ENCODE measurements around the gene CCDC88B. TPM values are rescaled to one million over a fixed set of nuclear protein-coding genes. Genes with fewer than 3 reads are reported as not detected.
A peak's percentile ranks its signal among the peaks of the same experiment; 100 is the strongest.

Gene CCDC88B
- total and polyA plus RNA-seq, 2 of the 8 experiments (the other 6 are each of a cell fraction or from before 2014, with no cell fraction given) = 5.9 to 12.5 TPM

GRCh38 chr11:64294774-64295173, 45.2 kb upstream of the CCDC88B start:
- H3K27ac ChIP-seq (ENCODE audit: low read depth, low read length) = no peak overlapping the region
- H3K23me2 ChIP-seq (ENCODE audit: low read depth, low read length) = peaks cover 5% of the 10 kb centered on the region; the same call in 1 of the 2 replicates
- peaks cover 0 to 9% (median 0%) of the 10 kb centered on the region in 4 experiments; a peak in 1 of 8 replicates for H3K36me3 ChIP-seq (ENCODE audit: control insufficient read depth in 2 of 4, insufficient read depth in 4 of 4, low read length in 3 of 4)
- ChIA-PET CTCF (ENCODE audit: partially characterized antibody) (interaction anchor here (0.7 to 2.2 kb wide), 6 partner anchors 9 to 1915 kb away, joined by 3 to 10 read pairs (median 3); partner anchors contain the start of genes BAD and GPR137), POLR2A (ENCODE audit: partially characterized antibody) (no interaction called here)
- FAIRE-seq = no peak
- no peak overlapping the region for H3K56ac ChIP-seq (replicated peaks; ENCODE audit: insufficient read length, low read depth, low read length)
- no peak overlapping the region for H3K14ac ChIP-seq (ENCODE audit: insufficient read length)
- no peak overlapping the region for H2BK12ac ChIP-seq (ENCODE audit: low read depth, low read length)
- H3K9ac ChIP-seq (replicated peaks in 1 of 4; ENCODE audit: extremely low read depth in 1 of 4, low read depth in 3 of 4, low read length in 3 of 4) = no peak overlapping the region
- no peak overlapping the region for H3K18ac ChIP-seq (ENCODE audit: extremely low read depth, low read length)
- H4K20me1 ChIP-seq (replicated peaks in 1 of 2; ENCODE audit: control insufficient read depth in 1 of 2, insufficient read depth in 2 of 2, low read length in 2 of 2) = peaks cover 5 to 24% of the 10 kb centered on the region in 2 experiments
- H3K79me1 ChIP-seq (ENCODE audit: low read depth, low read length) = no peaks in the 10 kb centered on the region
- TF ChIP-seq TCF12 (IDR thresholded peaks at IDR 0.05; ENCODE audit: low read depth, low read length) (no peak), EZH2 (IDR thresholded peaks at IDR 0.05; ENCODE audit: low read depth, low read length, severe bottlenecking) (peak; percentile 25), CTCF (IDR thresholded peaks at IDR 0.05; ENCODE audit: control extremely low read depth in 1 of 3, insufficient read depth in 1 of 3, low read depth in 1 of 3, low read length in 3 of 3) (no peak)
- H3K23ac ChIP-seq (ENCODE audit: insufficient read length) = no peak overlapping the region
- H3K4me3 ChIP-seq (ENCODE audit: extremely low read depth in 1 of 4, insufficient read depth in 2 of 4, low read depth in 3 of 4, low read length in 4 of 4) = no peak overlapping the region
- H3K9me3 ChIP-seq (ENCODE audit: insufficient read depth in 2 of 2, low read depth in 1 of 2, low read length in 1 of 2) = no peaks in the 10 kb centered on the region
- H2BK120ac ChIP-seq (replicated peaks; ENCODE audit: low read depth, low read length) = no peak overlapping the region
- 54% methylated on average over 2 of the region's 3 CpGs; no CpG with 5 or more reads in 1 of the 2 experiments for WGBS, 2 experiments (ENCODE audit: extremely low coverage in 1 of 2, insufficient coverage in 1 of 2, insufficient read length in 1 of 2, insufficient replicate concordance in 2 of 2, low coverage in 1 of 2, low lambda C conversion rate in 2 of 2, missing lambda C conversion rate in 1 of 2)
- H2AFZ ChIP-seq (ENCODE audit: low read length) = no peak overlapping the region
- no peak for DNase-seq (ENCODE audit: low read depth in 1 of 2, low spot score in 2 of 2)
- peak overlapping the region; percentile 40; the same call in 1 of the 2 replicates for H2BK15ac ChIP-seq (ENCODE audit: low read length)
- H2AK5ac ChIP-seq (ENCODE audit: low read depth, low read length) = no peak overlapping the region
- no peak overlapping the region for H3K4me2 ChIP-seq (ENCODE audit: insufficient read depth in 1 of 2, low read depth in 2 of 2, low read length in 2 of 2)
- H4K5ac ChIP-seq (ENCODE audit: insufficient read length, low read depth, low read length) = no peak overlapping the region
- no peak overlapping the region for H2BK20ac ChIP-seq (ENCODE audit: low read length)
- no peak overlapping the region for H4K91ac ChIP-seq (replicated peaks; ENCODE audit: insufficient read length, low read length)
- no peak overlapping the region for H3K4ac ChIP-seq (replicated peaks; ENCODE audit: insufficient read length, low read depth, low read length)
- peaks cover 88 to 100% (median 98%) of the 10 kb centered on the region in 4 experiments for H3K27me3 ChIP-seq (replicated peaks in 1 of 4; ENCODE audit: control insufficient read depth in 3 of 4, extremely low read depth in 1 of 4, insufficient read depth in 3 of 4, low read length in 3 of 4)
- H3K79me2 ChIP-seq (ENCODE audit: control insufficient read depth in 1 of 2, insufficient read depth in 2 of 2, low read length in 2 of 2) = no peaks in the 10 kb centered on the region
- H3K4me1 ChIP-seq (replicated peaks in 1 of 4; ENCODE audit: control insufficient read depth in 3 of 4, insufficient read depth in 4 of 4, low read length in 3 of 4) = peaks cover 0 to 28% (median 12%) of the 10 kb centered on the region in 4 experiments; a peak in 5 of 7 replicates
- H2BK5ac ChIP-seq (ENCODE audit: low read depth, low read length) = no peak overlapping the region
- no peak overlapping the region for H4K8ac ChIP-seq (ENCODE audit: extremely low read depth, insufficient read depth, low read length)

Measured in H1 (cell line).